IPS-15b (cell line): ENCODE data around the gene RAB17.

ENCODE experiments used
- H3K27me3 ChIP-seq: one replicate; pipeline ENCODE4 v1.6.1; 2013; ENCODE audit warnings: low read length; ENCODE audit not compliant: control insufficient read depth, insufficient read depth
- H3K36me3 ChIP-seq: one replicate; pipeline ENCODE4 v1.6.1; 2013; ENCODE audit warnings: low read length; ENCODE audit not compliant: control insufficient read depth, insufficient read depth
- H3K4me1 ChIP-seq: one replicate; pipeline ENCODE4 v1.6.1; 2013; ENCODE audit warnings: mild to moderate bottlenecking, low read length; ENCODE audit not compliant: control insufficient read depth, insufficient read depth
- H3K4me3 ChIP-seq: one replicate; pipeline ENCODE4 v1.5.1; 2013; ENCODE audit warnings: low read depth, low read length
- H3K9ac ChIP-seq: one replicate; pipeline ENCODE4 v1.6.1; 2013; ENCODE audit warnings: low read depth, mild to moderate bottlenecking, low read length
- H3K9me3 ChIP-seq: one replicate; pipeline ENCODE4 v1.6.1; 2013; ENCODE audit warnings: mild to moderate bottlenecking, low read length; ENCODE audit not compliant: control insufficient read depth, insufficient read depth

Gene RAB17

DNA sequence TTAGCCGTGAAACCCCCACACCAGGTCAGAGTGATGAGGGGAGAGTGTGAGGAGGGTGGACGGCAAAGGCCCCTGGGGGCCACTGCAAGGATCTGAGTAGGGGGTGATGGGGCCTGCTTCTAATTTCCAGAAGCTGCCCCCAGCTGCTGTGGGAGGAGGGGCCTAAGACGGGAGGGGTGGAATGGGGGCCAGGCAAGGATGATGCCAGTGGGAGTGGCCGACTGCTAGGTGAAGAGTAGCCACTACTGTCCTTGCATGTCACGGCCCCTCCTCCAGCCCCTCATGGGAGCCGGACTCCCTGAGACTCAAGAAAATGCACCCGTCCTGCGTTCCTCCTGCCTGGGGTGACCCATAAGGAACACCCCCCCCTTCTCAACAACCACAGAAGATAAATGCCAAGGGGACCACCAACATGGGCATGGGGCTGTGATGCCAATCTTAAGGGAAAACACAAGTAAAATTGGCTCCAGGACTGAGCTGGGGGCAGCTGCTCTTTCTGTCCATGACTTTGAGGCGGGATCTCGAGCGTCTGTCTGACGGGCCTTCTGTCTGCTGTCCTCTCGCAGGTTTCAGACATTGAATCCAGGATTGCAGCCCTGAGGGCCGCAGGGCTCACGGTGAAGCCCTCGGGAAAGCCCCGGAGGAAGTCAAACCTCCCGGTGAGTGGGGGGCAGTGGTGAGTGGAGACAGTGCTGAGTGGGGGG is 48.4 kb downstream of the RAB17 start:
- H3K27me3 ChIP-seq: no peaks in the 10 kb centered on the region
- H3K9me3 ChIP-seq: no peaks in the 10 kb centered on the region
- no peaks in the 10 kb centered on the region for H3K4me1 ChIP-seq
- no peak overlapping the region for H3K9ac ChIP-seq
- H3K4me3 ChIP-seq: no peak overlapping the region
- no peaks in the 10 kb centered on the region for H3K36me3 ChIP-seq

DNA sequence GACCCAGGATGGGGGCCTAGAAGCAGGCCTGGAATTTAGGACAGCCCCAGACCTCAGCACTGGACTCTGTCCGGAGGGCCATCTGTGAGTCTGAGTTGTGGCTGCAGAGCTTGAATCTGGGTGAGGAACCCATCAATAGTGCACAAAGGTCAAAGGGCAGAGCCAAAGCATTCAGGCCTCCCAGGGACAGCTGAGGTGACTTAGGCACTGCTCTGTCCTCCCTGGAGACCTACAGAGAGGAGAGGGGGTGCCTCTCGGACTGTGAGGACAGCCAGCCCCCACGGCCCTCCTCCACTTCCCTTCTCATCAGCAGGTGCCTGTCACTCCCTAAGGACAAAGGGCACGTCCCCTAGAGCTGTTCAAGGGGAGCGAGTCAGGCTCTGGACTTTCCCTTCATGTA is 49.3 kb downstream of the RAB17 start:
- Histone ChIP-seq H3K9me3 (no peaks in the 10 kb centered on the region), H3K9ac (no peak overlapping the region), H3K27me3 (no peaks in the 10 kb centered on the region), H3K4me3 (no peak overlapping the region), H3K4me1 (no peaks in the 10 kb centered on the region), H3K36me3 (no peaks in the 10 kb centered on the region)

DNA sequence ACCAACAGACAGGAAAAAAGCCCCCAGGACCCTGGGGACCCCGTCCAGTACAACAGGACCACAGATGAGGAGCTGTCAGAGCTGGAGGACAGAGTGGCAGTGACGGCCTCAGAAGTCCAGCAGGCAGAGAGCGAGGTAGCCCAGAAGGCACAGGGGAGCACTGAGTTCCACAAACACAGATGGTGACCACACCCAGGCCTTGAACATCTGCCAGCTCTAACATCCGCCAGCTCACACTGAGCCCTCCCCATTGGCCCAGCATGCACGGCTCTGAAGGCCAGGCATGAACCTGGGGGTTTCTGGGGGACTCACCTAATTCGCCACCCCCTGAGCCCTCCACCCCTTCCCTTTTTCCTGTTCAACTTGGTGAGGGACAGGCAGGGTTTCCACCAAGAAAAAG is 49.7 kb downstream of the RAB17 start:
- H3K4me3 ChIP-seq: no peak overlapping the region
- no peaks in the 10 kb centered on the region for H3K9me3 ChIP-seq
- no peaks in the 10 kb centered on the region for H3K36me3 ChIP-seq
- no peak overlapping the region for H3K9ac ChIP-seq
- no peaks in the 10 kb centered on the region for H3K4me1 ChIP-seq
- no peaks in the 10 kb centered on the region for H3K27me3 ChIP-seq

DNA sequence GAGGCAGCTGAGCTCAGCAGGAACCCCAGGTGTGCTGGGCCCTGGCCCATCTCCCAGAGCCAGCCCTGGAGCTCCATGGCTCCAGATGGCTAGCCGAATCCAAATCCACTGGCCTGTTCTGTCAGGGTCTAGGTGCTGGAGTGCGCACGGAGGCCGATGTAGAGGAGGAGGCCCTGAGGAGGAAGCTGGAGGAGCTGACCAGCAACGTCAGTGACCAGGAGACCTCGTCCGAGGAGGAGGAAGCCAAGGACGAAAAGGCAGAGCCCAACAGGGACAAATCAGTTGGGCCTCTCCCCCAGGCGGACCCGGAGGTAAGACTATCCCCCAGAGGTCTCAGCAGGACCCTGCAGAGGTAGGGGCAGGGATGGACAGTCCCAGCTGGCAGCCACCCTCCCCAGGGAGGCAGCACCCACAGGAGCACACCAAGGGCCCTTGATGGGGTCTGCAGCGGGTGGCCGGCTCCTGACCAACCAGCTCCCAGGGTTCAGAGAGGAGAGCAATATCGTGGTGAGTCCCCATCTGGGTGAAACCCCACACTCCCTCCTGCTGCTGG is 50.2 kb downstream of the RAB17 start:
- Histone ChIP-seq H3K27me3 (no peaks in the 10 kb centered on the region), H3K36me3 (no peaks in the 10 kb centered on the region), H3K4me1 (no peaks in the 10 kb centered on the region), H3K9ac (no peak overlapping the region), H3K4me3 (no peak overlapping the region), H3K9me3 (no peaks in the 10 kb centered on the region)

DNA sequence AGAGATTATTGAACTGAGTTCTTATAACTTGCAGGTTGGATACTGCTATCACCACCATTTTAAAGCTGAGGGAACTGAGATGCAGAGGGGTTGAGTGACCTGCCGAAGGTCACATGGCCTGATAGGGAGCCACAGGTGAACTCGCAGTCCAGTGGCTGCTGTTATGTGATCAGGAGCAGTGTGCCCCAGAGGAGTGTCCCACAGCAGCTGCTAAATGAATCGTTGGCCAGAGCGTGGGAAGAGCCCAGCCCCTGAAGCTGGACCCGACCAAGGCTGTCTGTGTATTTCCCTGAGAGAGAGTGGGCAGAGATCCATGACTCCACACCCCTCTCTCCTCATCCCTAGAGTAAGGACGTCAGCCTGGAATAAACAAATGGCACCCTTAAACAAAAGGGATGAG is 50.9 kb downstream of the RAB17 start:
- H3K27me3 ChIP-seq: no peaks in the 10 kb centered on the region
- H3K4me3 ChIP-seq: no peak overlapping the region
- no peak overlapping the region for H3K9ac ChIP-seq
- H3K9me3 ChIP-seq: no peaks in the 10 kb centered on the region
- no peaks in the 10 kb centered on the region for H3K36me3 ChIP-seq
- H3K4me1 ChIP-seq: no peaks in the 10 kb centered on the region

DNA sequence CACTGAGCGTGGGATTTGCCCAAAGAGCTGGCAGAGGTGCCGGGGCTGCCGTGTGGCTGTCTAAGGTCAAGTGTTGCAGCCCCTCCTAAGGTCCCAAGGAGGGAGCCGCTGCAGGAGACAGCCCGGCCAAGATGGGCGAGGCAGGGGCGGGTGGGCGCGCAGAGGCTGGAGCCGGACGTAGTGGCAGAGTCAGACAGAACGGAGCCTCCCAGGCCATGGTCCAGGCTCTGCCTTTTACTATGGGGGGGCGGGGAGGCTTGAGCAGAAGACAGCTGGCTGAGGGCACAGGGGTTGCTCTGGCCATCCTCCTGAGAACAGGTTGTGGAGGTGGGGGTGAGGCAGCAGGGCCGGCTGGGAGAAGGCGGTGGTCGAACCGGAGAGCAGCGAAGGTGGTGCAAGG is 51.6 kb downstream of the RAB17 start:
- no peaks in the 10 kb centered on the region for H3K9me3 ChIP-seq

DNA sequence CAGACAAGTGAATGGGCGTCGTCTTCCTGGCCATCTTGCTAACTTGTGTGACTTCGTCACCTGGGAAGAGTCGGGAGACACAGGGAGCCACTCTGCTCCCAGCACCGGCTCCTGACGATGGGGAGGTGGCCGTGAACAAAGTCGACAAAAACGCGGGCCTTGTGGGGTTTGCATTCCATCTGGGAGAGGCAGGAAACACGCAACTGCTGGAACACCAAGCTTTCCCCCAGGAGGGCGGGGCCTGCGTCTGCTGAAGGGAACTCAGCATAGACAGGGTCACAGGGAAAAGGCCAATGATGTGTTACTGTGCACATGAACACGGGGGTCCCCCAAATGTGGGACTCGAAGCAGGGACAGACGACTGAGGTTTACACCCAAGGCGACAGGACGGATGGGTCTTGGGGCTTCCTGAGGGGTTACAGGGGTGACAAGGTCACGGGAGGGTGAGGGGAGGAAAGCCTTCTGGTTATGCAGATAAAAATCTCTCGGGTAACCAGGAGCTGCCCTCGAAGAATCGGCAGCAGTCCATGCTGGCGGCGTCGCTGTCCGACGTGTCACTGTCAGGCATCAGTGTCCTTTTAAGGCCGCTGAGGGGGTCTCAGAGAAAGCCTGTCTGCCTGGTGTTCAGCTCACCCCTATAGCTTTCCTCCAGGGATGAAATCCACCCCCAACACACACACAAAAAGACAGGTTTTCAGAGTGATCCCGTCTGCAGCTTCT is 52.4 kb downstream of the RAB17 start:
- no peaks in the 10 kb centered on the region for H3K4me1 ChIP-seq
- H3K36me3 ChIP-seq: no peaks in the 10 kb centered on the region
- H3K9me3 ChIP-seq: no peaks in the 10 kb centered on the region
- no peak overlapping the region for H3K9ac ChIP-seq
- no peaks in the 10 kb centered on the region for H3K27me3 ChIP-seq
- no peak overlapping the region for H3K4me3 ChIP-seq

More for the DNA sequence above, 51.6 kb downstream of the RAB17 start:
- Histone ChIP-seq H3K27me3 (no peaks in the 10 kb centered on the region), H3K4me3 (no peak overlapping the region), H3K9ac (no peak overlapping the region), H3K4me1 (no peaks in the 10 kb centered on the region), H3K36me3 (no peaks in the 10 kb centered on the region)

DNA sequence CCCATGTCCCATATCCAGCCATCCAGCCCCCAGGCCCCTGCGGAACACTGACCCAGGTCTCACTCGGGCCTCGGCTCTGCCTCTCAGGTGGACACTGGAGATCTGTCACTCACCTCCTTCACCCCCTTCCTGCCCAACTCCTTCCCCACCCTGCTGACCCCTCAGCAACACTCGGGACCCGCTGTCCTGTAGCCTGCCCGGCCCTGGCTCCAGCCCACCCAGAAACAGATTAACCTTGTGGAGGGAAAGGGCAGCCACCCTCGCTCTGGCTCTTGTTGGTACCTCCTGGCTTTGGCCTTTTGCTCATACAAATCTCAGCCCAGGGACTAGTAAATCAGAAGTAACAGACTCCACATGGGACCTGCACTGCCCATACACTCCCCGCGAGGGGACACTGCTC is 53.9 kb downstream of the RAB17 start:
- no peaks in the 10 kb centered on the region for H3K9me3 ChIP-seq
- no peaks in the 10 kb centered on the region for H3K4me1 ChIP-seq
- no peak overlapping the region for H3K4me3 ChIP-seq
- H3K36me3 ChIP-seq: no peaks in the 10 kb centered on the region
- no peak overlapping the region for H3K9ac ChIP-seq
- H3K27me3 ChIP-seq: no peaks in the 10 kb centered on the region

DNA sequence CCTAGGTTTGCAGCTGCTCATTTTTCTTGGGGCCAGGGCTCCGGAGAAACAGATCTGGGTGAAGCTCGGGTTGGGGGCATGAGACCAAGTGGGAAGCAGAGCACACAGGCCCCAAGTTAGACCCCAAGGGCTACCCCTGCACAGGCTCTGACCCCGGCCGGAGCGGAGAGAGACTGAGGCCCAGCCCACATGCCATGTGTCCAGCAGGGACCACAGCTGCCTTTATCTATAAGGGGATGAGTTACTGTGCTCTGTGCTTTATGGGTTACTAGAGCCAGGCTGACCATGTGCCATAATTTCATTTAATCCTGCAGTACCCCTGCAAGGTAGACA is 54.5 kb downstream of the RAB17 start:
- H3K9ac ChIP-seq: no peak overlapping the region
- no peak overlapping the region for H3K4me3 ChIP-seq
- no peaks in the 10 kb centered on the region for H3K36me3 ChIP-seq
- no peaks in the 10 kb centered on the region for H3K9me3 ChIP-seq
- H3K27me3 ChIP-seq: no peaks in the 10 kb centered on the region
- H3K4me1 ChIP-seq: no peaks in the 10 kb centered on the region

DNA sequence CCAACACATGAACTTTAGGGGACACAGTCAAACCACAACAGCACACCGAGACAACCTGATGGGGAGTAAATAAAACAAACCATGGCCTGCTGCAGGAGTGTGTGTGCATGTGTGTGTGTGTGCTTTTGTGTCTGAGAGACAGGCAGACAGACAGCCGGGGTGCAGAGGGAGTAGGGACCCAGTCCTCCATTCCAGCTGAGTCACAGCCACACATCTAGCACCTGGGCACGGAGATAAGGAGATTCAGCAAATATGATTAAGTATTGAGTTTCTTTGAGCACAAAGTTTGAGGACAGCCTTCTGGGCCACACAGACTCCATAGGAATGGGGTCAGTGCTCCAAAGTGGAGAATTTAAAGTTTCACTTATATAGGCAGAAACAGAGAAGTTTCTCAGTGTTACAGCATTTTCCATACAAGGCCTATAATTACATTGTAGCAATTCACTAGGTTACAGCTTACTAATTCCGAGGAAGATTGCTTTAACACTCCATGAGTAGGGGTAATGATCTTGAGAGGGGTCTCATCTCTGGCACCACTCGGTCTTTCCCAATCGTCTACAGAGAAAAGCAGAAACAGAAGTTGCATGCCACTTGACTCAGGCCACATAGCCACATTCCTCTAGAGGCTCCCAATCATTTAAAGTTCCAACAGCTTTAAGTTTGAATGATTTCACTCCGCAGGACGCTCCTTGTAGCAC is 55.0 kb downstream of the RAB17 start:
- Histone ChIP-seq H3K4me3 (no peak overlapping the region), H3K4me1 (no peaks in the 10 kb centered on the region), H3K9me3 (no peaks in the 10 kb centered on the region), H3K9ac (no peak overlapping the region), H3K36me3 (no peaks in the 10 kb centered on the region), H3K27me3 (no peaks in the 10 kb centered on the region)

DNA sequence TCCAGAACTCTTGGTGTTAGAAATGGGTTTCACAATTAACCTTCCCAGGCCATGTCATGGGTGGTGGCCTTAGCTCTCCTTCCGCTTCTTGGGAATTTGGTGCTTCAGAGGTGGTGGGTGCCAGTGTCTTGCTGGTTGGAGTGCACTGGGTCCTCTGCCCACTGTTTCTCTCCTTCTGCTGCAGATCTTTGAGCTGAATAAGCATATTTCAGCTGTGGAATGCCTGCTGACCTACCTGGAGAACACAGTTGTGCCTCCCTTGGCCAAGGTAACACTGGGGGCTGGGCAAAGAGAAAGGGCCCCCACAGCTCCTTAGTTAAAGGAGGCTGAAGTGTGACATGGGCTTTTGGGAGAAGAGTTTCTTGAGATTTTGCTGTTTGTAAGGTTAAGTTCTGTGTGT is 56.2 kb downstream of the RAB17 start:
- H3K27me3 ChIP-seq: no peaks in the 10 kb centered on the region
- no peaks in the 10 kb centered on the region for H3K9me3 ChIP-seq
- no peak overlapping the region for H3K9ac ChIP-seq
- no peak overlapping the region for H3K4me3 ChIP-seq
- H3K4me1 ChIP-seq: no peaks in the 10 kb centered on the region
- H3K36me3 ChIP-seq: no peaks in the 10 kb centered on the region
